Measurements from ENCODE around the gene SLC35B3. TPM values are rescaled to one million over a fixed set of nuclear protein-coding genes. Genes with fewer than 3 reads are reported as not detected.

Gene SLC35B3
- total and polyA plus RNA-seq, 10 of the 15 experiments (the other 5 are each of a cell fraction or from before 2014, with no cell fraction given): 10.5 to 28.1 (median 12.4) TPM

GRCh38 chr6:8481727-8482126 lies 46.4 kb upstream of the SLC35B3 start:
- no peak overlapping the region for H2AFZ ChIP-seq (ENCODE audit: control insufficient read depth, low read depth, low read length)
- H3K27ac ChIP-seq (ENCODE audit: control insufficient read depth, insufficient read depth): no peak overlapping the region
- no peaks in the 10 kb centered on the region for H3K79me2 ChIP-seq (ENCODE audit: control insufficient read depth, insufficient read depth, low read length)
- DNase-seq (ENCODE audit: low read depth, low spot score): no peak
- in situ Hi-C loops (cut with MboI): no loop called here
- no peaks in the 10 kb centered on the region for H3K36me3 ChIP-seq (ENCODE audit: control insufficient read depth in 2 of 2, insufficient read depth in 2 of 2, low read length in 1 of 2)
- no peak for TF ChIP-seq SP1 (IDR thresholded peaks at IDR 0.05; ENCODE audit: low read depth, low read length)
- no peak for TF ChIP-seq YY1 (IDR thresholded peaks at IDR 0.05; ENCODE audit: low read depth, low read length)
- TF ChIP-seq CHD1 (IDR thresholded peaks at IDR 0.05; ENCODE audit: low read depth, low read length): no peak
- ChIA-PET POLR2A (no interaction called here), RAD21 (ENCODE audit: unreplicated experiment) (no interaction called here), SMC1A (ENCODE audit: uncharacterized antibody, unreplicated experiment) (interaction anchor here (1.0 kb wide), 2 partner anchors 20 to 21 kb away, joined by 3 to 4 read pairs; no protein-coding TSS in a partner anchor), CTCF (interaction anchor here (0.6 kb wide), 1 partner anchor 17 kb away, joined by 3 read pairs; no protein-coding TSS in a partner anchor)
- 12% methylated on average over 2 of the region's 2 CpGs for WGBS (ENCODE audit: insufficient coverage, insufficient replicate concordance, low lambda C conversion rate, missing lambda C conversion rate)
- H3K27me3 ChIP-seq (replicated peaks in 1 of 2; ENCODE audit: control insufficient read depth in 2 of 2, insufficient read depth in 2 of 2, low read length in 1 of 2): no peaks in the 10 kb centered on the region
- H3K4me2 ChIP-seq (ENCODE audit: control insufficient read depth, insufficient read depth): no peak overlapping the region
- H3K9me3 ChIP-seq (replicated peaks; ENCODE audit: control insufficient read depth, insufficient read depth, low read length): no peaks in the 10 kb centered on the region
- intact Hi-C loops (cut with micrococcal nuclease; ENCODE audit: unreplicated experiment): no loop called here
- no peak for FAIRE-seq
- H4K20me1 ChIP-seq (ENCODE audit: control insufficient read depth, insufficient read depth): no peaks in the 10 kb centered on the region
- ATAC-seq: no peak
- no TSS peak for BruUV-seq (replicated peaks)
- no peaks in the 10 kb centered on the region for H3K4me1 ChIP-seq (ENCODE audit: control insufficient read depth, insufficient read depth, low read length)
- H3K9ac ChIP-seq (ENCODE audit: control insufficient read depth, insufficient read depth, low read length): no peak overlapping the region
- no peak overlapping the region for H3K4me3 ChIP-seq

DNA sequence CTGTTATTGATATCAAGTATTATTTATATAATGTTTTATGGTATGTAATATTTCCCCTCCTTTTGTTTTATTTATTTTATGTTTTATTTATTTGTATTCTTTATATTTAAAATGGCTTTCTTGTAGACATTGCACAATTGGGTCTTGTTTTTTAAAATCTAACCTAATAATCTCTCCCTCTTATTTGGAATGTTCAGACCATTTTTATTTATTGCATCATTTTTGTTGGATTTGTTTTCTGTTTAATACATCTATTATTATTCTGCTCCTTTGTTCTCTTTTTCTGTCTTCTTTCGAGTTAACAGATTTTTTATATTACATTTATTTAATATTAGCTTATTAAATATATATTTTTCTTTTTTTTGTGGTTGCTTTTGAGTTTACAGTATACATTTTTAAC lies 43.1 kb upstream of the SLC35B3 start:
- Histone ChIP-seq H3K4me2 (ENCODE audit: control insufficient read depth, insufficient read depth) (no peak overlapping the region), H3K36me3 (ENCODE audit: control insufficient read depth in 2 of 2, insufficient read depth in 2 of 2, low read length in 1 of 2) (no peaks in the 10 kb centered on the region), H3K4me1 (ENCODE audit: control insufficient read depth, insufficient read depth, low read length) (no peaks in the 10 kb centered on the region), H3K27ac (ENCODE audit: control insufficient read depth, insufficient read depth) (no peak overlapping the region), H2AFZ (ENCODE audit: control insufficient read depth, low read depth, low read length) (no peak overlapping the region), H3K27me3 (replicated peaks in 1 of 2; ENCODE audit: control insufficient read depth in 2 of 2, insufficient read depth in 2 of 2, low read length in 1 of 2) (no peaks in the 10 kb centered on the region), H3K9ac (ENCODE audit: control insufficient read depth, insufficient read depth, low read length) (no peak overlapping the region), H4K20me1 (ENCODE audit: control insufficient read depth, insufficient read depth) (no peaks in the 10 kb centered on the region), H3K4me3 (no peak overlapping the region), H3K79me2 (ENCODE audit: control insufficient read depth, insufficient read depth, low read length) (no peaks in the 10 kb centered on the region), H3K9me3 (replicated peaks; ENCODE audit: control insufficient read depth, insufficient read depth, low read length) (no peaks in the 10 kb centered on the region)
- ChIA-PET SMC1A (ENCODE audit: uncharacterized antibody, unreplicated experiment) (no interaction called here), RAD21 (ENCODE audit: unreplicated experiment) (no interaction called here), CTCF (no interaction called here), POLR2A (no interaction called here)
- no peak for ATAC-seq
- in situ Hi-C loops (cut with MboI) (no loop called here), intact Hi-C loops (cut with micrococcal nuclease; ENCODE audit: unreplicated experiment) (no loop called here)
- BruUV-seq (replicated peaks): no TSS peak
- no peak for FAIRE-seq
- DNase-seq (ENCODE audit: low read depth, low spot score): no peak
- WGBS (ENCODE audit: insufficient coverage, insufficient replicate concordance, low lambda C conversion rate, missing lambda C conversion rate): 0% methylated on average over 1 of the region's 1 CpG
- TF ChIP-seq, protein P1, sequence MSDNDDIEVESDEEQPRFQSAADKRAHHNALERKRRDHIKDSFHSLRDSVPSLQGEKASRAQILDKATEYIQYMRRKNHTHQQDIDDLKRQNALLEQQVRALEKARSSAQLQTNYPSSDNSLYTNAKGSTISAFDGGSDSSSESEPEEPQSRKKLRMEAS (IDR thresholded peaks at IDR 0.05; ENCODE audit: low read depth, low read length): no peak
- TF ChIP-seq FOXK2 (IDR thresholded peaks at IDR 0.05): no peak
- TF ChIP-seq SIX5 (IDR thresholded peaks at IDR 0.05; ENCODE audit: low read depth, low read length, severe bottlenecking): no peak
- TF ChIP-seq, protein P2, sequence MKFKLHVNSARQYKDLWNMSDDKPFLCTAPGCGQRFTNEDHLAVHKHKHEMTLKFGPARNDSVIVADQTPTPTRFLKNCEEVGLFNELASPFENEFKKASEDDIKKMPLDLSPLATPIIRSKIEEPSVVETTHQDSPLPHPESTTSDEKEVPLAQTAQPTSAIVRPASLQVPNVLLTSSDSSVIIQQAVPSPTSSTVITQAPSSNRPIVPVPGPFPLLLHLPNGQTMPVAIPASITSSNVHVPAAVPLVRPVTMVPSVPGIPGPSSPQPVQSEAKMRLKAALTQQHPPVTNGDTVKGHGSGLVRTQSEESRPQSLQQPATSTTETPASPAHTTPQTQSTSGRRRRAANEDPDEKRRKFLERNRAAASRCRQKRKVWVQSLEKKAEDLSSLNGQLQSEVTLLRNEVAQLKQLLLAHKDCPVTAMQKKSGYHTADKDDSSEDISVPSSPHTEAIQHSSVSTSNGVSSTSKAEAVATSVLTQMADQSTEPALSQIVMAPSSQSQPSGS (IDR thresholded peaks at IDR 0.05; ENCODE audit: low read length): no peak
- no peak for TF ChIP-seq USF1 (IDR thresholded peaks at IDR 0.05; ENCODE audit: borderline replicate concordance, extremely low read length, insufficient read depth, low read depth, low read length)
- no peak for TF ChIP-seq SUPT20H (IDR thresholded peaks at IDR 0.05; ENCODE audit: borderline replicate concordance, control insufficient read depth, low read depth, low read length)
- TF ChIP-seq JUNB (IDR thresholded peaks at IDR 0.05): no peak
- no peak for TF ChIP-seq WRNIP1 (IDR thresholded peaks at IDR 0.05; ENCODE audit: borderline replicate concordance, low read depth, low read length)
- no peak for TF ChIP-seq E2F4 (IDR thresholded peaks at IDR 0.05; ENCODE audit: low read depth, low read length)
- TF ChIP-seq CEBPB (IDR thresholded peaks at IDR 0.05; ENCODE audit: borderline replicate concordance in 1 of 2, low read depth in 2 of 2, low read length in 2 of 2): no peak
- no peak for TF ChIP-seq BMI1 (IDR thresholded peaks at IDR 0.05; ENCODE audit: borderline replicate concordance)

All from GM12878 (cell line).